Stimulated activated CD8-positive, alpha-beta memory T cell treated with anti-CD3 and anti-CD28 coated beads, Interleukin-15, amount 100 ng/mL, for 4 hours (primary cell): Measurements from ENCODE around the gene C10orf143.
A peak's percentile ranks its signal among the peaks of the same experiment; 100 is the strongest.
"Not testable (repeated sequence)": the region's sequence is repeated elsewhere in the genome, so short reads cannot be mapped to it uniquely, and the experiment has no call there.

Source experiments
- DNase-seq, 2 donors: peaks; one replicate each; pipeline ENCODE4 v3.0.0-alpha.2; 2020; ENCODE audit warnings: low read depth in 2 of 2

Gene C10orf143

DNA sequence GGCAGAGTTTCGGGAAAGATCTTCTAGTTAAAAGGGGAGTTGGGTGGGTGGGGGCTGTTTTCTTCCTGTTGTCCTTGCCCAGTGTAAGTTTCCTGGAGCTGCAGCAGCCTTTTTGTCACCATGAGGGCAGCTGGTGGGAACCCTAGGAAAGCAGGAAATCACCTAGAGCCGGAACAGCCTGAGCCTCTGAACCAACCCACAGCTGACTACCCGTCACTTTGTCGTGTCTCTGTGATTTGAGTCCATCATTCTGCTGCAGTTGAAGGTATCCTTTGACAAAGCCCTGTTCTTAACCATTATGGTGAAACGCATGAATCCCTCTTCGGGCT lies 1.2 kb upstream of the C10orf143 start:
- no peak for DNase-seq

DNA sequence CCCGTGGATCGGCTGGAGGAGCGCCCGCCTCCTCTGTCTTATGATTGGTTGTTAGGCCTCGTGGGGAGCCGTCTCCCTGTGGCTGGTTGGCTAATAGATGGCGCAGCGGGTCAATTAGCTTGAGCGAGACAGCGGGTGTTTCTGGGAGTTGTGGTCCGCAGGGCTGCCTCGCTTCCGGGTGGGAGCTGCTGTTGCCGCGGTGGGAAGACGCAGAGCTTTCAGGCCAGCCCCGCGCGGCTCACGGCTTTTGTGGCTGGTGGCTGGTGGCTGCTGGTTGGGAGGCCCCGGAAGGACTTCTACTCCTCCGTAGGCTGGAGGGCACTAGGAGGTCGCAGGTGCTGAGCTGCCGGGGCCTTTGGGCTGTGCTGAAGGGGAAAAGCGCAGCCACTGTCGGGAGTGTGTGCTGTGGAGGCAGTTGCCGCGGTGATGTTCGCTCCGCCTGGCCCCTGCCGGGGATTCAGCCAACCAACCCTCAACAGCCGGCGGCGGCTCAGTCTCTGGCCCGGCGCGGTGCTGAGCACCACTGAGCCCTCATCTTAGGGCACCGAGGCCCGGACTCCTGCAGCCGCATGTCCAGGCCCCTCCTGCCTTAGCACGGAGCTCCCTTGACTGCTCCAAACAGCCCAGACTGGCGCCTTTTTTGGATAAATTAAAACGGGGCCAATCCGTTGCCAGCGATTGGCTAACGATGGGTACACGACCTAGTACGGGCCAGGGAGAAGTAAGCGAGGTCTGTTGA lies 652 bp upstream of the C10orf143 start:
- peak; percentile 87 to 94 for DNase-seq

DNA sequence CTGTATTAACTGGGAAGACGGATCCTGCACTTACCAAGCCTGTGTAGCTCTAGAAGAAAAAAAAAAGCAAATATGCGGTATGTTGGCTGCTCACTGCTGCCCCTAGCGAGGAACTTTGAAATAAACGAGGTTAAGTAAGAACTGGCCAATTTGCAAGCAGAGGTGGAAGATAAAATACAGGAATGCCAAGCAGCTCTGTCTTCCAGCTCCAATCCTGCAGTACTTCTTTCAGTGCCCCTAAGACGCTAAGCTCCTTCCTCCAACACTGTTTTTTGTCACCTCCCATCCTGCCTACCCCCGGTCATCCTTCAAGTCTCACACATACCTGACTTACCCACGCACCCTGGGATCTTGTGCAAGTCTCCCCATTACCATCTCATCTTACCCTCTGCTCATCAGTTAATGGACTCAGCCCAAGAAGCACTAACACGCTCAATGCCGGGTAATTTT lies 809 bp downstream of the C10orf143 start:
- peak; percentile 20 to 54 for DNase-seq

DNA sequence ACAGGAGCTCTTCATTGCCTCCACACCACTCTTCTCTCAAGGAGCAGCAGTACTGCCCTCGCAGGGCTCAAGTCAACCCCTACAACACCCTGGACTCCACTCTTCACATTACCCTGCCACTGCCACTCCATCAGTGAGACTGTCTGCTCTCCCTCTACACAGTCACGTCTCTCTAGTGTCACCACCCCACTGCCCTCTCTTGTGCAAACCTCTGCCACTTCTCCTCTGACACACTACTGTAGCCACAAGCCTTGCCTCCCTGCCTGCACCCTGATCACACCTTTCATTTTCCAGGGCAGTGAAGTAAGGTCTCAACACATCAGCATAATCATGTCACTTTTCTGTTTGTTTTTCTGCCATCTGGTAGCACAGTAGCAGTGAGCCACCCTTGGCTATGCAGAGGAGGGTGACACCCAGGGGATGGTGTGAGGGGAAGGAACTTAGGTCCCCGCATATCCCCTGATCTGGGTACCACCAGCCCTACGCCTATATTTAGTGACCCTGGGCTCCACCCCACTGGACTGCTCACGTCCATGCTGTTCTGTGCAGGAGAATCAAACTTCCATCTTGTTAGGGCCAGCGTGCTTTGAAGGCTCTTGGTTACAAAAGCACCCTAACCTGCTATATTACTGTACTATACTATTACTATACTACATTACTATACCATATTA lies 1.6 kb downstream of the C10orf143 start:
- DNase-seq, result no peak

DNA sequence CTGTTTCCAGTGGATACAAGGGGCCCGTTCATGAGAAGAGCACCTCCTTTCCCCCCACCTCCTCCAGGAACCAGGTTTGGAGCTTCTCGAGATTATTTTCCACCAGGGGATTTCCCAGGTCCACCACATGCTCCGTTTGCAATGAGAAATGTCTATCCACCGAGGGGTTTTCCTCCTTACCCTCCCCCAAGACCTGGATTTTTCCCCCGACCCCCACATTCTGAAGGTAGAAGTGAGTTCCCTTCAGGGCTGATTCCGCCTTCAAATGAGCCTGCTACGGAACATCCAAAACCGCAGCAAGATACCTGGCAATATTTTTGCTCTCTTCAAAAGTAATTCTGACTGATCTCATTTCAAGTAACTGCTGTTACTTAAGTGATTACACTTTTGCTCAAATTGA lies 2.5 kb downstream of the C10orf143 start:
- DNase-seq, result peak in 1 of 2 donors; percentile 12

DNA sequence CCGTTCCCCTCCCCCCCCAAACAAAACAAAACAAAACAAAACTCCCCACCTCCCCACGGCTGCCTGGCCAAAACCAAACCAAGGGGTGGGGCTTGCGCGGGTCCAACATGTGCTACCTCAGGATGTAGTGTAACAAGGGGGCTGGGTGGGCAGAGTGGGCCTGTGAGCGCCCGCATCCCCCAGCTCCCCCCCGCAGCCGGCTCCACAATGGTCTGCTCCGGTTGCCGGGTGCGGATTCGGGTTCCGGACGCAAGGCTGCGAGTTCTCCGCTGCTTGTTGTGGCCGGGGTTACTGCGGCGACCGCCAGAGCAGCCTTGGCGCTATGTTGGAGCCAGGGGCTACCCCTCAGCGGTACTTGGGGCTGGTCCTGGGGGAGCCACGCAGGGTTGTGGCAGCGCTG lies 4.9 kb downstream of the C10orf143 start:
- DNase-seq, result no peak

DNA sequence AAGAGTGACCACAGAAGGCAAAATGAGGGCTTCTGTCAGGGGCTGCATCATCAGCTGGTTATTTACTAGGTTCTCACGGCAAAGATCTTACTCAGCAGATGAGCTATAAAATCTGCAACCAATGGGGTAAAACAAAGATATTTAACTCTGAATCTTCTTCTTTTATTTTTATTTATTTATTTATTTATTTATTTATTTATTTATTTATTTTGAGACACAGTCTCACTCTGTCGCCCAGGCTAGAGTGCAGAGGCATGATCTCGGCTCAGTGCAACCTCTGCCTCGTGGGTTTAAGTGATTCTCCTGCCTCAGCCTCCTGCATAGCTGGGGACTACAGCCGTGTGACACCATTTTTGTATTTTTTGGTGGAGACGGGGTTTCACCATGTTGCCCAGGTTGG lies 11.3 kb downstream of the C10orf143 start:
- DNase-seq, result no peak

DNA sequence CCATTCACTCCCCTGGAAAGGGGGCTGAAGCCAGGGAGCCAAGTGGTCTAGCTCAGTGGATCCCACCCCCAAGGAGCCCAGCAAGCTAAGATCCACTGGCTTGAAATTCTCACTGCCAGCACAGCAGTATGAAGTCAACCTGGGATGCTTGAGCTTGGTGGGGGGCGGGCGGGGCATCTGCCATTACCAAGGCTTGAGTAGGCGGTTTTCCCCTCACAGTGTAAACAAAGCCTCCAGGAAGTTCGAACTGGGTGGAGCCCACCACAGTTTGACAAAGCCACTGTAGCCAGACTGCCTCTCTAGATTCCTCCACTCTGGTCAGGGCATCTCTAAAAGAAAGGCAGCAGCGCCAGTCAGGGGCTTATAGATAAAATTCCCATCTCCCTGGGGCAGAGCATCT lies 20.1 kb downstream of the C10orf143 start:
- not testable (repeated sequence) for DNase-seq

DNA sequence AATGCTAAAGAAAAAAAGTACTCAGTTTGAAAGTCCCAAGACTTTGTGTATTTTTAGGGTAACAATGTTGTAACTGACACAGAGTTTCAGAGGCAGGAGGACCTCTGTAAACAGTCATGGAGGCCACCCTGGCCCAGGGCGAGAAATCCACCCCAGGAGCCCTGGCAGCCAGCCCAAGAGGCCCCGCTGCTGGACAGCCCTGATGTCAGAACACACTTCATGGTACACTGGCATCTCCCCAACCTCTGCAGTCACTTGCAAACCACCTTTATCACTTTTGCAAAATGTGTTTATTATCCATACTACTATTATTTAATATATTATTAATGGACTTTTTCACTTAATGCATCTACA lies 30.2 kb downstream of the C10orf143 start:
- DNase-seq, result no peak

DNA sequence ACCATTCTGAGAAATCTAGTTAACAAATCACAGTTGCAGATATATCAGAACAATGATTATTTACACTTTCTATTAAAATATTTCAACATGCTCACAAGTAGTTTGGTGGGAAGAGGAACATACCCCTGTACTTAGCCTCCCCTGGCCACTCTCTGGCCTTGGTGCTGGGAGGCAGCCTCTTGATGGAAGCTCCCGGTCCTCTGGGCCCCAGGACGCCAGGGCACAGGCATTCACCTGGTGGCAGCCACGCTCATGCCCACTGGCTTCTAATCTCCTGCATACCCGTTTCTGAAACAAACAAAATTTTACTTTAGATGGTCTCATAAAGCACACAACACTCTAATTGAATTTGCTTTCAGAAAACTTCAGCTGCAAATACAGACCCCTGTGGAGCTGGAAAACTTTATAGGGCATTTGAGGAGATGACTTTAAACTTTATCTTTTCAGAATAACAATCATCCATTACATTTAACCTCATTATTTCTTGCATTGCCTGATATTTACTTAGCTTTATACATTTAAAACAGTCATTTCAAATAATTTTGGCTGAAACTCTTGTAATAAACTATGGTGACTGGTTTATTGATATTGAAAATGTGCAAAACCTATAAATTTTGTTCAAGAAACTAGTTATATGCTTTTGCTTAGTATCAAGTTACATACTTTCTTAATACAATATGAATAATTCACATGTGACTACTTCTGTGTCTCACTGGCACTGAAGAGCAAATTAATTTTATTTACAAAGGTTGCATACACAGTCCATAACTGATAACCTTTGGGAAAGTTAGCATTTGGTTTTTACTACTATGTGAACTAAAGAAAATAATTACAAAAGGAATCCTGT lies 30.8 kb downstream of the C10orf143 start:
- DNase-seq, result no peak

DNA sequence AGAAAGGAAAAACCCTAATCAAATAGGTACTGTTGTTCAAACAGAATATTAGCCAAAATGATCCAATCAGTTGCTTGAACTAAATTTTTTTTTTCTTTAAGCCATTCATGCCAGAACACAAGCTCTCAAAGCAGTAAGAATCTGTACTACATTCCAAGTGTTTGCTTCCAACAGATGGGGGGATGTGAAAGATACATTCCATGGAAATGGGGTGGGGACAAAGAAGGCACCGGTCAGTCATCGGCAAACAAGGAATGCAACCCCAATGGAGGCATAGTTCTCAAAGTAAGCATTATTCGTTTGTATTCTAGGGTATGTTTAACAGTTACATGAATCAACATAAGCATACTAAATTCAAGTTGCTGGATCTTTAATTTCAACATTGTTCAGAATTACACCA lies 32.5 kb downstream of the C10orf143 start:
- no peak for DNase-seq

DNA sequence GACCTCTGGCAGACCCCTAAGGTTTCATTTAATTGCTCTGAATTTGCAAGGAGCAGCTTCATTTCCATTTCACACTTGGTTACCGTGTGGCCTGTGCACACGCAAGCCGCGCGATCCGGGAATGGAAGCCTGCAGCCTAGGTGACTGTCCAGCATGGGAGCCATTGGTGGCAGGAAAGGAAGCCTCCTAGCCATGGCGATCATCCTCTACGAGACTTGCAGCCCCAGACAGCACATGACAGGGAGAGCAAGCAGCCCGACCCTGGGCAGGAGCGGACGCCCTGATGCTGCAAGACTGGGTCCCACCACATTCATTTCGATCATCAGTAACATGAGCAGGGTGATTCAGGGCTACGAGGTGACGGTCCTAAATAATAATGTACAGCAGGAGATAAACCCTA lies 33.9 kb downstream of the C10orf143 start:
- no peak for DNase-seq

DNA sequence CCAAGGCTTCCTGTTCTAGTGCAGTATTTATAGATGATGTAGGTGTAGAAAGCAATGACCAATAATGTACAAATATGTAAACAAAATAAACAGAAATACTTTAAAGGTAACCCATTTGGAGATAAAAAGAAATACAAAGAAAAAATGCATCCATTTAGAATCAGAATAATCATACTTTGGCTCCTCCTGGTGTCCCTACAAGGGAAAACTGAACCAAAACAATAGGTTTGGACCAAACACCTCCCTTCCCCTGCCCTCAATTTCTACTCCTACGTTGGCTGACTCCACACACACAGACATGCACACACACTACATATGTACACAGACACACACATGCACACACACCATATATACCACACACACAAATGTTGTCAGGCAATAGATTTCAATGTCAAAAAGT lies 36.0 kb downstream of the C10orf143 start:
- DNase-seq, result no peak

DNA sequence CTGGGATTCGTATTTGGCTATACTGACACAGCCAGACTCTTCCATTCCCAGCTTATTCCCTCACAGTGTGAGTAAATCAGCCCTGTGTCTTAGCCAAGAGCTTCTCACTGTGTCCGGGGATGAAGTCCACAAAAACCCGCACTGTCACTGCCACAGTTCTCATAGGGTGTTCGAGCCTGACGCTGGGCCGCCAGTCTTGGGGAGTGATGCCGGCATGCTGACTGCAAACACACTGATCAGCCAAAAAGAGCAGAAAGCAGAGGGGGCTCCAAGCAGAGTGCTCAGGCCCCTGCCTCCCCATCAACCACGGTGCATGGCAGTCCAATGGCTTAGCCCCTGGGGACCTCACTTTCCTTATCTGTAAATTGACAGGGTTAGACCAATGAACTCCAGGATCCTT lies 36.7 kb downstream of the C10orf143 start:
- no peak for DNase-seq

DNA sequence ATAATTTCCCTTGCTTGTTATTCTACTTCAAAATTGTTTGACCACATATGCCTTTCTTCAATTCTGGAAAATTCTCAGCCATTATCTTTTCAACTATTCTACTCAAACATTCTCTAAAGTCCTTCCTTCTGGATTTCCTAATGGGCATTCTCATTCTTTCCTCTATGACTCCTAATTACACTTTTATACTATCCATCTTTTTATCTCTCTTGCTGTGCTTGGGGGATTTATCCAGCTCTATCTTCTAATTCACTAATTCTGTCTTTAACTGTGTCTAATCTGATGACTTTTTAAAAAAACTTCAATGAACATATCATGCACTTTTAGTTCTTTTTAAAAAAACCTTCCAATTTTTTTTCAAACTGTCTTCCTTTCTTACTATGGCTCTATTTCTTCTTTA lies 38.4 kb downstream of the C10orf143 start:
- DNase-seq, result no peak

DNA sequence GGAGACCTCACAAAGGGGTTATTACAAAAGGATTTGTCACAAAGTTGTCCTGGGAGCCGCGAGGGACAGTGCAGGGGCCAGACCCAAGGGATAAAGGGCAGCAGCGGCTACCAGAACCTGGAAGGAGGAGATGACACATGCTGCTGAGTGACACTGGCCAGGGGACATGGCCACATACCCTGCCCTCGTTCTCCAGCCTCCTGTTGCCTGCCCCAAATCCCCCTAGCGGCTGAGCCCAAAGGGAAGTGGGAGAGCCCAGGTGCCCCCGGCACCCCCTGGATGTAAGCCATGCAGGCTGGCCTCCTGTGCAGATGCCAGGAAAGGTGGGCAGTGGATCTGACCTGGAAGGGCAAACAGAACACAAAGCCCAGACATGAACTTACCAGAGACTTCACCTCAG lies 42.7 kb downstream of the C10orf143 start:
- DNase-seq, result no peak

DNA sequence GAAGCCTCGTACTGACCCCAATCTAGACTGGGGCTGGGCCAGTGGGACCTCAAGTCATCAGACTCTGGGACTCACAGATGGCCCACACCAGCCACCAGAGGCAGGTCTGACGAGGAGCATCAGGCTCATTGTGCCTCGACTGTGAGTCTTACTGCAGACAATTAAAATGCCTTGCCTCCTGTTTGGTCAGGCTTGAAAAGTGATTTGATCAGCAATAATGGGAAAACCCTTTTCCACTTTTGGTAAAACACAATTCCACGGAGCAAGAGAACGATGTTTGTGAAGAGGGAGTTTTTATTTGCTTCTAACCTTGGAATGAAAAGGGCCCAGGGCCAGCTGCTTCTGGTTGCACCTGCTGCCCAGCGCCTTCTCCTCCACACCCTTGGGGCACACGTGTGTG lies 43.9 kb downstream of the C10orf143 start:
- DNase-seq, result no peak

DNA sequence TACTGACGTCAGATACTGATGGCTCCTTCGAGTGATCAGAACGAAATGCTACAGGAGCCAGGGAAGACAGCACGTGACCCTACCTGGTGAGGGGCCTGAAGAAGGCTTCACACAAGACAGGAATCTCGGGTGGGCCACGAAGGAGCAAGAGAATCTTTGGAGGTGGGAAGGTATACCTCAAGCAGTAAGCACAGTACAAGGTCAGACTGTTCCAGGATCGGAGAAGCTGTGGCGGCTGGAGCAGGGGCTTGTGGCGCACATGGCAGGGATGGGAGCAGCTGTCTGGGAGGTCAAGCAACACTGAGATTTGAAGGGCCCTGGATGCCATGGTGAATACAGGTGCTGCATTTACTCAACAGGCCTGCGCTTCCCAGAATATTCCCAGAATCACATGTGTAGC lies 45.4 kb downstream of the C10orf143 start:
- no peak for DNase-seq

DNA sequence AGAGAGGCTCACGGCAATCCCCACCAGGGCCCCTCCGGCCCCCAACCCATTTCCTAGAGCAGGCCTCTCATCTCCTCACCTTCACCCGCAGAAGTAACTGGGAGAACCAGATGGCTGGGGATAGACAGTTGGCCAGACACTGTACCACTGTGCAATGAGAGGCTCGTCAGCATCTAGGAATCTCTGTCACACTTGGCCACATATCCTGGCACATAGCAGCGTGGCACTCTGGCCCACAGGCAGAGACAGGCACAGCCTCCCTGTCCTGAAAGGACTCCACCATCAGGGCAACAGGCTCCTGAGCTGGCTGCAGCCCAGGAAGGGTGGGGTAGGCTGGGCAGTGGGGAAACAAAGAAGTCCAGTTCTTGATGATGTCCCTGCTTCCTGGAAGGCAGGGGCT lies 45.8 kb downstream of the C10orf143 start:
- DNase-seq, result no peak

DNA sequence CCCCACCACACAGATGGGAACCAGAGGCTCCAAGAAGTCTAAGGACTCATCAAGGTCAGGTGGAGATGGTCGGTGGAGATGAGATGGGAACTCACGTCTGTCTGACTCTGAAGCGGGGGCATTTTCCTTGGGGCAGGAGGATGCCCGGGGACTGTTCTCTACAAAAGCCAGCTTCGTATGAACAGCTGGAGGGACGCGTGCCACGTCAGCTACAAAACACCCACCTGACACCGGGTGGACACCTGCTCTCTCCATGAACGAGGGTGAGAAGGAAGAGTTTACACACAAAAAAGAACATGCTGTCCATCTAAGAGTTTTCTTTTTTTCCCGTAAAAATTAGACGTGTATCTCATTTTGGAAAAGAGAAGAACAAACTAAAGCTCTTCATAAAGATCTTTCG lies 47.7 kb downstream of the C10orf143 start:
- DNase-seq, result no peak

DNA sequence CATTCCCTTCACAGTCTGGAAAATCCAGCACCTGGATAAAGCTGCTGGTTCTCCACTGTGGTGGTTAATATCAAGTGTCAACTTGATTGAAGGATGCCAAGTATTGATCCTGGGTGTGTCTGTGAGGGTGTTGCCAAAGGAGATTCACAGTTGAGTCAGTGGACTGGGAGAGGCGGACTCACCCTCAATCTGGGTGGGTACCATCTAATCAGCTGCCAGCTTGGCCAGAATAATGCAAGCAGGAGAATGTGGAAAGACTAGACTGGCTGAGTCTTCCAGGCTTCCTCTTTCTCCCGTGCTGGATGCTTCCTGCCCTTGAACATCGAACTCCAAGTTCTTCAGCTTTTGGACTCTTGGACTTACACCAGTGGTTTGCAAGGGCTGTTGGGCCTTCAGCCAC lies 48.4 kb downstream of the C10orf143 start:
- no peak for DNase-seq

DNA sequence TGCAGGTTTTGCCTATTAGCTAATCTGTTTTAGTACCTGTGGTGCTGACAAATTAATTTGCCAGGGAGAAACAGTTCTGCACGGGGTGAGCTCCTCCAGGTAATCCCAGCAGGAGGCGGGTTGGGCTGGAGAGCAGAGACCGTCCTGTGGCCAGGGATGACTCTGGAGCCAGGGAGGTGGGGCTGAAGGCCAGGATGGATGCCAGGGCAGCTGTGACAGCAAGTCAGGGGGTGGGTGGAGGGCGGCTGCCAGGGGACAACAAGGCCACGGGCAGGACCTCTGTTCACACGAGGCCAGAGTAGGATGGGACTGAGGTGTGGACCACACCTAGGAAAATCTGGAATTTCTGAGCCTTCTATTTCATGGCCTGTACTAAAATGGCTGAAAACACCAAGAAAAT lies 48.9 kb downstream of the C10orf143 start:
- DNase-seq, result no peak

DNA sequence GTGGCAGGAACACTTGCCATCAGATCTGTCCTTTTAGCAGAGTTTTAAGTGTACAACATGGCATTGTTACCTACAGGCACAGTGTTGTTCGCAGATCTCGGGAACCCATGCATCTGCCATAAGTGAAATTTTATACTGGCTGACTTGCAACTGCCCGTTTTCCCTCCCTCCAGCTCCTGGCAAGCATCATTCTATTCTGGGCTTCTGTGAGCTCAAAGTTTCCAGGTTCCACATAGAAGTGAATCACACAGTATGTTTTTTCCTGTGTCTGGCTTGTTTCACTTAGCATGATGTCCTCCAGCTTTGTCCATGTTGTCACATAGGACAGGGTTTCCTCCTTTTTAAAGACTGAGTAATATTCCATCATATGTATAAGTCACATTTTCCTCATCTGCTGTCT lies 56.6 kb downstream of the C10orf143 start:
- no peak for DNase-seq
